GM23248 (cell line): ENCODE measurements around the gene GALNT12. TPM values are rescaled to one million over a fixed set of nuclear protein-coding genes. Genes with fewer than 3 reads are reported as not detected.
A peak's percentile ranks its signal among the peaks of the same experiment; 100 is the strongest.

ENCODE experiments used
- DNase-seq: peaks from one replicate; pipeline ENCODE4 v3.0.0-alpha.2; 2015
- H2AFZ ChIP-seq: fragments of 200-600 bp; sonication (generic); 2 replicates; pipeline ENCODE4 v1.6.1; 2016; ENCODE audit warnings: antibody characterized with exemption
- H3F3A ChIP-seq: fragments of 200-600 bp; sonication (generic); 2 replicates; pipeline ENCODE4 v1.6.1; 2016; ENCODE audit warnings: mild to moderate bottlenecking, antibody characterized with exemption, mixed run types; ENCODE audit not compliant: insufficient read depth
- H3K27ac ChIP-seq: fragments of 200-600 bp; sonication (generic); 2 replicates; pipeline ENCODE4 v1.5.1; 2016; ENCODE audit warnings: mild to moderate bottlenecking
- H3K27me3 ChIP-seq: fragments of 200-600 bp; sonication (generic); replicated peaks from 2 replicates; pipeline ENCODE4 v1.6.1; 2016; ENCODE audit warnings: mild to moderate bottlenecking; ENCODE audit not compliant: insufficient read depth
- H3K36me3 ChIP-seq: fragments of 200-600 bp; sonication (generic); 2 replicates; pipeline ENCODE4 v1.6.1; 2016; ENCODE audit warnings: low read depth, mild to moderate bottlenecking
- H3K4me1 ChIP-seq: fragments of 200-600 bp; sonication (generic); 2 replicates; pipeline ENCODE4 v1.6.1; 2016; ENCODE audit warnings: mild to moderate bottlenecking; ENCODE audit not compliant: insufficient read depth
- H3K4me2 ChIP-seq: fragments of 200-600 bp; sonication (generic); one replicate; pipeline ENCODE4 v1.6.1; 2016; ENCODE audit warnings: mild to moderate bottlenecking; ENCODE audit not compliant: unreplicated experiment
- H3K4me3 ChIP-seq: fragments of 200-600 bp; sonication (generic); 2 replicates; pipeline ENCODE4 v1.5.1; 2016; ENCODE audit warnings: mild to moderate bottlenecking
- H3K79me2 ChIP-seq: fragments of 200-600 bp; sonication (generic); 2 replicates; pipeline ENCODE4 v1.6.1; 2016; ENCODE audit warnings: mild to moderate bottlenecking; ENCODE audit not compliant: insufficient read depth
- H3K9ac ChIP-seq: fragments of 200-600 bp; sonication (generic); 2 replicates; pipeline ENCODE4 v1.6.1; 2016; ENCODE audit warnings: mild to moderate bottlenecking
- H3K9me2 ChIP-seq: fragments of 200-600 bp; sonication (generic); 2 replicates; pipeline ENCODE4 v1.6.1; 2016; ENCODE audit warnings: mixed run types, mild to moderate bottlenecking, moderate library complexity; ENCODE audit not compliant: insufficient read depth
- H3K9me3 ChIP-seq: fragments of 200-600 bp; sonication (generic); one replicate; pipeline ENCODE4 v1.6.1; 2017; ENCODE audit warnings: low read depth
- H4K20me1 ChIP-seq: fragments of 200-600 bp; sonication (generic); 2 replicates; pipeline ENCODE4 v1.6.0; 2016; ENCODE audit not compliant: insufficient read depth
- EZH2 ChIP-seq: fragments of 200-600 bp; sonication (generic); IDR thresholded peaks from 2 replicates; pipeline ENCODE4 v1.6.1; 2018; ENCODE audit warnings: antibody characterized with exemption, mild to moderate bottlenecking; ENCODE audit not compliant: insufficient read depth, poor library complexity, severe bottlenecking
- EZH2phosphoT487 ChIP-seq: fragments of 200-600 bp; sonication (generic); IDR thresholded peaks from 2 replicates; pipeline ENCODE4 v1.6.1; 2018; ENCODE audit warnings: antibody characterized with exemption, moderate library complexity, mild to moderate bottlenecking, low read depth; ENCODE audit not compliant: insufficient read depth
- WGBS, 2 experiments: methylation state at CpG; one replicate each; pipeline ENCODE4 v1.1.6; 2015 to 2017; ENCODE audit warnings: low lambda C conversion rate in 2 of 2, low coverage in 1 of 2; ENCODE audit errors: missing lambda C conversion rate in 2 of 2; 5-methylcytosine and 5-hydroxymethylcytosine counted together
- in situ Hi-C: fragments of 300-500 bp; cut with MboI; formaldehyde crosslinking; loops from 2 replicates; pipeline ENCODE4 v1.15.0; 2020
- polyA plus RNA-seq: library from polyadenylated mRNA; unstranded; fragments of >200 nt; fragmentation: Nextera tagmentation; extraction: Ambion mirVana; gene quantifications from 2 replicates; pipeline ENCODE4 v1.2.1, GENCODE V29; 2016
- total RNA-seq: library from RNA; depleted of rRNA; stranded (reverse); fragments of >200 nt; shearing (Covaris generic); gene quantifications from 2 replicates; pipeline ENCODE4 v1.2.3, GENCODE V29; 2014

The GALNT12 gene
- total and polyA plus RNA-seq, 2 experiments from 2014 or later: 0.74 to 10.1 TPM

DNA sequence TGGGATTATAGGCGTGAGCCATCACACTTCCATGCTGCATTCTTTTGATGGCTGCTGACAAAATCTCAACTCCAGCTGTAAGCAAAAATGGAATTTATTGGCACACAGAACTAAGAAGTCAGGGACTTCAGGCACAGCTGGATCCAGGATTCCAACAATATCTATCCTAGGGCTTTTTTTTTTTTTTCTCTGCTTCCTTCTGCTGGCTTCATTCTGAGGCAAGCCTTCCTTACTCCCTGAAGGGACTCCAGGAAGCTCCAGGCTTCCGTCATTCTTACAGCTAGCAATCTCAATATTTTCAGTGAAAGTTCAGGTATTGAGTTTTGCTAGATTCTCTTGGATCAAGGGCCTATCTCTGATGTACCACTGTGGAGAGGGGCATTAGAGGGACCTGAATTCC is 66.1 kb downstream of the GALNT12 start:
- Histone ChIP-seq H3K4me3 (no peak overlapping the region), H3K27me3 (no peaks in the 10 kb centered on the region), H3K9me2 (no peaks in the 10 kb centered on the region), H3K79me2 (no peaks in the 10 kb centered on the region), H4K20me1 (no peaks in the 10 kb centered on the region), H3K9me3 (no peaks in the 10 kb centered on the region), H3K9ac (no peak overlapping the region), H3K4me1 (peaks cover 10% of the 10 kb centered on the region), H3F3A (no peaks in the 10 kb centered on the region), H3K36me3 (no peaks in the 10 kb centered on the region), H3K4me2 (no peak overlapping the region), H2AFZ (no peak overlapping the region), H3K27ac (no peak overlapping the region)
- WGBS, 2 experiments: 93 to 94% methylated on average over 2 of the region's 2 CpGs
- TF ChIP-seq EZH2phosphoT487 (no peak), EZH2 (no peak)
- in situ Hi-C loops: no loop called here
- no peak for DNase-seq

- no peak for TF ChIP-seq EZH2phosphoT487
- TF ChIP-seq EZH2: no peak
- DNase-seq: peak; percentile 79
- in situ Hi-C loops: no loop called here
Observed at GRCh38 chr9:98873951-98874371, 66.5 kb downstream of the GALNT12 start.

GRCh38 chr9:98874721-98875255 is 67.3 kb downstream of the GALNT12 start:
- Histone ChIP-seq H4K20me1 (no peaks in the 10 kb centered on the region), H3K9me3 (no peaks in the 10 kb centered on the region), H3K9me2 (no peaks in the 10 kb centered on the region), H3K36me3 (no peaks in the 10 kb centered on the region), H3K9ac (no peak overlapping the region), H2AFZ (no peak overlapping the region), H3K4me3 (no peak overlapping the region), H3K27me3 (no peaks in the 10 kb centered on the region), H3F3A (peaks cover 8% of the 10 kb centered on the region; the same call in 1 of the 2 replicates), H3K4me1 (peaks cover 20% of the 10 kb centered on the region), H3K27ac (no peak overlapping the region), H3K4me2 (no peak overlapping the region), H3K79me2 (no peaks in the 10 kb centered on the region)
- no peak for TF ChIP-seq EZH2phosphoT487
- TF ChIP-seq EZH2: no peak
- DNase-seq: no peak
- in situ Hi-C loops: no loop called here
- 88 to 92% methylated on average over 5 of the region's 5 CpGs for whole genome bisulfite sequencing, 2 experiments

More at GRCh38 chr9:98873951-98874371, 66.5 kb downstream of the GALNT12 start:
- Histone ChIP-seq H3F3A (0 out of 2 replicates have a peak, but pooled peaks cover 2% of the 10 kb centered on the region), H3K4me3 (no peak overlapping the region), H4K20me1 (no peaks in the 10 kb centered on the region), H3K9me2 (no peaks in the 10 kb centered on the region), H3K4me2 (no peak overlapping the region), H3K4me1 (peaks cover 12% of the 10 kb centered on the region), H3K36me3 (no peaks in the 10 kb centered on the region), H3K9me3 (no peaks in the 10 kb centered on the region), H3K27me3 (no peaks in the 10 kb centered on the region), H3K9ac (no peak overlapping the region), H3K79me2 (no peaks in the 10 kb centered on the region), H2AFZ (no peak overlapping the region), H3K27ac (no peak overlapping the region)
- WGBS, 2 experiments: 42 to 53% methylated on average over 3 of the region's 3 CpGs

- no peaks in the 10 kb centered on the region for H3K9me3 ChIP-seq
- no peaks in the 10 kb centered on the region for H3K36me3 ChIP-seq
- H3K9me2 ChIP-seq: no peaks in the 10 kb centered on the region
- no peak overlapping the region for H3K4me3 ChIP-seq
- in situ Hi-C loops: no loop called here
- H3K4me2 ChIP-seq: no peak overlapping the region
- H3K4me1 ChIP-seq: peaks cover 21% of the 10 kb centered on the region
- H3F3A ChIP-seq: peaks cover 8% of the 10 kb centered on the region; the same call in 1 of the 2 replicates
- H4K20me1 ChIP-seq: no peaks in the 10 kb centered on the region
- no peak for TF ChIP-seq EZH2
- no peak for TF ChIP-seq EZH2phosphoT487
- 86 to 96% methylated on average over 5 of the region's 5 CpGs for WGBS, 2 experiments
- no peaks in the 10 kb centered on the region for H3K27me3 ChIP-seq
- no peak overlapping the region for H3K27ac ChIP-seq
- no peak overlapping the region for H2AFZ ChIP-seq
- no peak overlapping the region for H3K9ac ChIP-seq
- no peak for DNase-seq
- H3K79me2 ChIP-seq: no peaks in the 10 kb centered on the region
Observed at GRCh38 chr9:98875536-98875935, 68.1 kb downstream of the GALNT12 start.
